Transverse colon (tissue), 3 donors: ENCODE results near the gene PGRMC2.

ENCODE experiments used
- CTCF ChIP-seq, 5 experiments: fragments of 200-600 bp in 3 of 5; fragments of 450-650 bp in 2 of 5; sonication (generic) in 3 of 5; IDR thresholded peaks; 1 replicate in 2 of 5; 2 replicates in 3 of 5; pipeline ENCODE4 v1.5.1; 2016 to 2017; ENCODE audit warnings: antibody characterized with exemption in 5 of 5, inconsistent platforms in 3 of 5, mild to moderate bottlenecking in 2 of 5, moderate library complexity in 1 of 5
- EP300 ChIP-seq: sonication (generic); formaldehyde crosslinking; IDR thresholded peaks from one replicate; pipeline ENCODE4 v1.6.1; 2017; ENCODE audit warnings: antibody characterized with exemption, low read depth
- POLR2A ChIP-seq: fragments of 450-650 bp; IDR thresholded peaks from one replicate; pipeline ENCODE4 v1.6.1; 2016; ENCODE audit warnings: antibody characterized with exemption, mild to moderate bottlenecking, moderate library complexity

- TF ChIP-seq CTCF (IDR thresholded peaks at IDR 0.05) (no peak), EP300 (no peak), POLR2A (no peak)
These were observed 4.5 kb downstream of the PGRMC2 start for GRCh38 chr4:128283071-128283470.
